Epithelial cell of esophagus (primary cell): ENCODE results near the gene CPXM2.

Source experiments
- DNase-seq: peaks from one replicate; pipeline ENCODE4 v3.0.0; 2010; ENCODE audit warnings: low read depth
- H3K4me3 ChIP-seq: 2 replicates; pipeline ENCODE4 v1.5.1; 2011; ENCODE audit warnings: mild to moderate bottlenecking, low read length, control low read depth
- CTCF ChIP-seq: IDR thresholded peaks from 2 replicates; pipeline ENCODE4 v1.5.1; 2011; ENCODE audit warnings: low read depth, mild to moderate bottlenecking, low read length, control low read depth, inconsistent platforms; ENCODE audit not compliant: insufficient read depth; ENCODE audit errors: missing control alignments

CPXM2 gene

GRCh38 chr10:123748711-123749110 lies 142.9 kb downstream of the CPXM2 start:
- no peak for TF ChIP-seq CTCF
- no peak for DNase-seq
- no peak overlapping the region for H3K4me3 ChIP-seq

- no peak for TF ChIP-seq CTCF
- H3K4me3 ChIP-seq: no peak overlapping the region
- DNase-seq: no peak
Measured at GRCh38 chr10:123747426-123747825, 144.2 kb downstream of the CPXM2 start.

GRCh38 chr10:123746942-123747341 lies 144.7 kb downstream of the CPXM2 start:
- DNase-seq: no peak
- no peak for TF ChIP-seq CTCF
- no peak overlapping the region for H3K4me3 ChIP-seq

- H3K4me3 ChIP-seq: no peak overlapping the region
- TF ChIP-seq CTCF: no peak
- no peak for DNase-seq
Measured at GRCh38 chr10:123746520-123746919, 145.1 kb downstream of the CPXM2 start.

- no peak overlapping the region for H3K4me3 ChIP-seq
- no peak for TF ChIP-seq CTCF
- DNase-seq: no peak
Measured at GRCh38 chr10:123746061-123746460, 145.5 kb downstream of the CPXM2 start.

GRCh38 chr10:123744224-123744536 lies 147.4 kb downstream of the CPXM2 start:
- DNase-seq: no peak
- TF ChIP-seq CTCF: no peak
- H3K4me3 ChIP-seq: no peak overlapping the region

GRCh38 chr10:123743441-123744223 lies 148.0 kb downstream of the CPXM2 start:
- no peak for DNase-seq
- no peak for TF ChIP-seq CTCF
- H3K4me3 ChIP-seq: no peak overlapping the region
